OCI-LY3 (cell line): ENCODE data around the gene RCE1.
A peak's percentile ranks its signal among the peaks of the same experiment; 100 is the strongest.

Experiments
- H2AFZ ChIP-seq: fragments of 200-600, 300-600 bp; shearing (Covaris generic); 2 replicates; pipeline ENCODE4 v1.6.0; 2014; ENCODE audit warnings: antibody characterized with exemption, low read depth, low read length
- H3K27ac ChIP-seq: fragments of 200-600, 300-600 bp; sonication (generic); 2 replicates; pipeline ENCODE4 v1.5.1; 2014; ENCODE audit warnings: mild to moderate bottlenecking, low read length, moderate library complexity, mixed read lengths
- H3K27me3 ChIP-seq: fragments of 200-600, 300-600 bp; sonication (generic); 2 replicates; pipeline ENCODE4 v1.6.1; 2014; ENCODE audit warnings: low read depth, low read length, mixed read lengths
- H3K36me3 ChIP-seq: fragments of 200-600, 300-600 bp; sonication (generic); replicated peaks from 2 replicates; pipeline ENCODE3; 2014; ENCODE audit warnings: low read depth, low read length, mixed read lengths
- H3K4me1 ChIP-seq: fragments of 300-600, 200-600 bp; sonication (generic); 2 replicates; pipeline ENCODE4 v1.6.1; 2014; ENCODE audit warnings: low read length, mixed read lengths
- H3K4me2 ChIP-seq: fragments of 200-600, 300-600 bp; sonication (generic); 2 replicates; pipeline ENCODE4 v1.6.1; 2014; ENCODE audit warnings: low read length, mixed read lengths
- H3K4me3 ChIP-seq: fragments of 300-600, 200-600 bp; sonication (generic); 2 replicates; pipeline ENCODE4 v1.5.1; 2014; ENCODE audit warnings: antibody characterized with exemption, mild to moderate bottlenecking, low read length, moderate library complexity
- H3K79me2 ChIP-seq: fragments of 300-600, 200-600 bp; shearing (Covaris generic); 2 replicates; pipeline ENCODE4 v1.6.1; 2014; ENCODE audit warnings: mild to moderate bottlenecking, low read length, mixed read lengths
- H3K9ac ChIP-seq: fragments of 300-600, 200-600 bp; shearing (Covaris generic); 2 replicates; pipeline ENCODE4 v1.6.0; 2014; ENCODE audit warnings: mild to moderate bottlenecking, low read length, moderate library complexity
- H3K9me3 ChIP-seq: fragments of 200-600, 300-600 bp; shearing (Covaris generic); 2 replicates; pipeline ENCODE4 v1.6.1; 2014; ENCODE audit warnings: low read length, mixed read lengths; ENCODE audit not compliant: insufficient read depth
- H4K20me1 ChIP-seq: fragments of 200-600, 300-600 bp; sonication (generic); 2 replicates; pipeline ENCODE4 v1.6.1; 2016; ENCODE audit warnings: low read length, mixed read lengths; ENCODE audit not compliant: insufficient read depth
- EZH2phosphoT487 ChIP-seq: fragments of 200-600 bp; shearing (Covaris generic); IDR thresholded peaks from 2 replicates; pipeline ENCODE4 v1.6.1; 2018; ENCODE audit warnings: antibody characterized with exemption, mixed run types, low read depth
- TF ChIP-seq, protein P1 (sequence below): fragments of 200-600, 300-600 bp; sonication (generic); IDR thresholded peaks from 2 replicates; pipeline ENCODE4 v1.5.1; 2014; ENCODE audit warnings: antibody characterized with exemption, low read length, low read depth

The RCE1 gene

GRCh38 chr11:66892911-66893310, 49.7 kb downstream of the RCE1 start:
- no peak for TF ChIP-seq EZH2phosphoT487
- TF ChIP-seq, protein P1, sequence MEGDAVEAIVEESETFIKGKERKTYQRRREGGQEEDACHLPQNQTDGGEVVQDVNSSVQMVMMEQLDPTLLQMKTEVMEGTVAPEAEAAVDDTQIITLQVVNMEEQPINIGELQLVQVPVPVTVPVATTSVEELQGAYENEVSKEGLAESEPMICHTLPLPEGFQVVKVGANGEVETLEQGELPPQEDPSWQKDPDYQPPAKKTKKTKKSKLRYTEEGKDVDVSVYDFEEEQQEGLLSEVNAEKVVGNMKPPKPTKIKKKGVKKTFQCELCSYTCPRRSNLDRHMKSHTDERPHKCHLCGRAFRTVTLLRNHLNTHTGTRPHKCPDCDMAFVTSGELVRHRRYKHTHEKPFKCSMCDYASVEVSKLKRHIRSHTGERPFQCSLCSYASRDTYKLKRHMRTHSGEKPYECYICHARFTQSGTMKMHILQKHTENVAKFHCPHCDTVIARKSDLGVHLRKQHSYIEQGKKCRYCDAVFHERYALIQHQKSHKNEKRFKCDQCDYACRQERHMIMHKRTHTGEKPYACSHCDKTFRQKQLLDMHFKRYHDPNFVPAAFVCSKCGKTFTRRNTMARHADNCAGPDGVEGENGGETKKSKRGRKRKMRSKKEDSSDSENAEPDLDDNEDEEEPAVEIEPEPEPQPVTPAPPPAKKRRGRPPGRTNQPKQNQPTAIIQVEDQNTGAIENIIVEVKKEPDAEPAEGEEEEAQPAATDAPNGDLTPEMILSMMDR: no peak
- Histone ChIP-seq H3K4me3 (no peak overlapping the region), H3K9me3 (no peaks in the 10 kb centered on the region), H3K9ac (no peak overlapping the region), H4K20me1 (no peaks in the 10 kb centered on the region), H3K4me2 (peak overlapping the region; percentile 55), H3K4me1 (peaks cover 37% of the 10 kb centered on the region), H2AFZ (no peak overlapping the region), H3K79me2 (no peaks in the 10 kb centered on the region), H3K27me3 (peaks cover 26% of the 10 kb centered on the region), H3K36me3 (no peaks in the 10 kb centered on the region), H3K27ac (no peak overlapping the region)

- Histone ChIP-seq H3K27ac (no peak overlapping the region), H3K9me3 (no peaks in the 10 kb centered on the region), H3K4me3 (no peak overlapping the region), H3K9ac (no peak overlapping the region), H3K4me2 (no peak overlapping the region), H2AFZ (no peak overlapping the region), H3K27me3 (peaks cover 29% of the 10 kb centered on the region), H3K4me1 (peaks cover 37% of the 10 kb centered on the region), H4K20me1 (no peaks in the 10 kb centered on the region), H3K79me2 (no peaks in the 10 kb centered on the region), H3K36me3 (no peaks in the 10 kb centered on the region)
- no peak for TF ChIP-seq EZH2phosphoT487
- TF ChIP-seq, protein P1: no peak
Observed at GRCh38 chr11:66894141-66894540, 50.9 kb downstream of the RCE1 start.
